Middle frontal gyrus (tissue), 1 donor: ENCODE data around the gene EDN1.
"Not testable (repeated sequence)": the region's sequence is repeated elsewhere in the genome, so short reads cannot be mapped to it uniquely, and the experiment has no call there.

Experiments
- DNase-seq: peaks from one replicate; pipeline ENCODE4 v3.0.0-alpha.2; 2015; ENCODE audit warnings: low spot score; ENCODE audit errors: extremely low spot score

EDN1 gene

GRCh38 chr6:12324099-12324498 is 33.9 kb downstream of the EDN1 start:
- DNase-seq = no peak

- DNase-seq = no peak
These were observed 34.6 kb downstream of the EDN1 start for GRCh38 chr6:12324748-12325147.

GRCh38 chr6:12325872-12326271 is 35.7 kb downstream of the EDN1 start:
- DNase-seq = no peak

- DNase-seq = no peak
These were observed 37.2 kb downstream of the EDN1 start for GRCh38 chr6:12327391-12327790.

DNA sequence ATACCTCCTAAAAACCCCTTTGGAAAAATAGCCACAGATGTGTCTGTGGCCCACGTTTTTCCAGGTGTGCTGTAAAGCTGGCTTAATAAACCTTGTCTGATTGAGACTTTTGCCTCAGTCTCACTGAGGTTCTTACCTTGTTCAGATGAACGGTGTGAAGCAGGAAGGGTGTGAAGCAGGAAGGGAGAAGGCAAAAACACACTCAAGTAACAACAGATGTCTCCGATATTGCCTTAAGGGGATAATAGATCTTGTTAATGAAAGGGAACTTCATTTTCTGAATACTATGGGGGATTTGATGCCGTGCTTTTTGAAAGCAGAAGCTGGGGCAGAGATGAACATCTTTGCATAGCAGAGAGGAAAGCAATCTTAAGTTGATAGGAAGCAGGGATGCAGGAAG is 37.8 kb downstream of the EDN1 start:
- no peak for DNase-seq

DNA sequence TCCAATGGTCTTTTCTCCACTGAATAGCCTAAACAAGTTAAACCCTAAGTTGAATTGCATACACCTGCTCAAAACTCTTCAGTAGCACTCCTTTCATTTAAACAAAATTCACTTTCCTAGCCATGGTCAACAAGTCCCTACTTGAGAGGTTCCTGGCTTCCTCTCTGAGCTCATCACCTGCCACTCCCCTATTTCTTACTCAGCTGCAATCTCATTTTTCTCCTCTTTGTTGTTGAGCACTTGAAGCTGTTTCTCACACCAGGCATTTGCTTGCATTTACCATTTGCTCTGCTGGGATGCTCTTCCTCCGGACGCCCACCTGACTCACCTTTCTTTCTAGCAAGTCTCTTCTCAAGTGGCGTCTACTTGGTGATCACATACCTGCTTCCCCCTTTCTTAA is 38.5 kb downstream of the EDN1 start:
- no peak for DNase-seq

GRCh38 chr6:12331474-12331873 is 41.3 kb downstream of the EDN1 start:
- no peak for DNase-seq

GRCh38 chr6:12331951-12332749 is 42.0 kb downstream of the EDN1 start:
- DNase-seq = no peak

DNA sequence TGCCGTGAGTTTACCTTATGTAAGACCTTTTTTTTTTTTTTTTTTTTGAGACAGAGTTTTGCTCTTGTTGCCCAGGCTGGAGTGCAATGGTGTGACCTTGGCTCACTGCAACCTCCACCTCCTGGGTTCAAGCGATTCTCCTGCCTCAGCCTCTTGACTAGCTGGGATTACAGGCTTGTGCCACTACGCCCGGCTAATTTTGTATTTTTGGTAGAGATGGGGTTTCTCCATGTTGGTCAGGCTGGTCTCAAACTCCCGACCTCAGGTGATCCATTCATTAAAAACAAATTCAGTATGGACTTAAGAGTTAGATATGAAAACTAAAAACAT is 42.6 kb downstream of the EDN1 start:
- DNase-seq = not testable (repeated sequence)

DNA sequence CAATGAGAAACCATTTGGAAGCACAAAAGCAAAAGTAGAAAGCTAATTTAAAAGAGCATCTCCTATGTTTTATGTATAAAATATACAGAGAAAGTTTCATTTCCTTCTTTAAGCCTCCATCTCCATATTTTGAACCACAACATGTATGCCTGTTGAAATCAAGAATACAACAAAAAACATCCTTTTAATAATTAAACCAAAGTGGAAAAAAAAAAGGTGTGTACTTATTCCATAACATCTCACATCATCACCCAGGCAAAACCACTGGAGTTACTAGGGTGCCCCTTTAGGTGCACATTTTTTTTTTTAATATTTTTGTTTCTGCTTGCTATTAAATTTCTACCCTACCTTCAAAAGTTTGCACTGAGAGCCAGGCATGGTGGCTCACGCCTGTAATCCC is 43.0 kb downstream of the EDN1 start:
- DNase-seq = no peak

GRCh38 chr6:12334526-12335130 is 44.5 kb downstream of the EDN1 start:
- DNase-seq = no peak

DNA sequence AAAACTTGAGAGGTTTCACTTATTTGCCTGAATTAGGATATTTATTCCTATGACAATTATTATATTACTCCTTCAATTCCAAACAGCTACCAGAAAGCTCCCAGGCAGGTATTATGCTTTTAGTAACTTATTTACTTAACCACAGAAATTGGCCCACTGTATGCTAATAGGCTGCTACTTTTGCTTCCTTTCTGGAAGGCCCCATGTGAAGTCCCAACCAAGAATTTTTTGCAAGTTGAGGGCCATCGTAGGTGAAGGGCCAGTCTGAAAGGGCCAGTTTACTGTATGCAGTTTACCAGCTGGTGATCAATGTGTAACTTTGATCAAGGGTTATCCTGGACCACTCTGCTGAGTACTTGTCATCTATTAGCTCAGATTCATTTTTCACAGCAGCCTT is 45.0 kb downstream of the EDN1 start:
- no peak for DNase-seq

GRCh38 chr6:12335717-12336116 is 45.6 kb downstream of the EDN1 start:
- no peak for DNase-seq

- no peak for DNase-seq
These were observed 46.2 kb downstream of the EDN1 start for GRCh38 chr6:12336121-12336971.

DNA sequence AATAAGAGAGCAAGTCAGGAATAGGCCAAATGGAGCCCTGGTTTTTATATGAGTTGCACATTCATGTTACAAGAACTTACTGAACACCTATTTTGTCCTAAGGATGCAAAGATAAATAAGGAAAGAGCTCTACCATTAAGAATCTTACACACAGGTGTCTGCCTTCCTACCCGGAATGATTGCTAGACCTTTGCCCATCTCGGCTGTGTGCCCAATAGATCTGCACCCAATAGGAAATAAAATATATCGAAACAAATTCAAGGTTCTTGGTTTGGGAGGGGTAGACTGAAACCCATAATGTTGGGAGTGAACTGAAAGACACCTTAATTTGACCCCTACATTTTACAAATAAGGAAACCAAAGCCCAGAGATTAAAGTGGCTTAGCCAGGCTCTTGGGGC is 48.9 kb downstream of the EDN1 start:
- DNase-seq = no peak

DNA sequence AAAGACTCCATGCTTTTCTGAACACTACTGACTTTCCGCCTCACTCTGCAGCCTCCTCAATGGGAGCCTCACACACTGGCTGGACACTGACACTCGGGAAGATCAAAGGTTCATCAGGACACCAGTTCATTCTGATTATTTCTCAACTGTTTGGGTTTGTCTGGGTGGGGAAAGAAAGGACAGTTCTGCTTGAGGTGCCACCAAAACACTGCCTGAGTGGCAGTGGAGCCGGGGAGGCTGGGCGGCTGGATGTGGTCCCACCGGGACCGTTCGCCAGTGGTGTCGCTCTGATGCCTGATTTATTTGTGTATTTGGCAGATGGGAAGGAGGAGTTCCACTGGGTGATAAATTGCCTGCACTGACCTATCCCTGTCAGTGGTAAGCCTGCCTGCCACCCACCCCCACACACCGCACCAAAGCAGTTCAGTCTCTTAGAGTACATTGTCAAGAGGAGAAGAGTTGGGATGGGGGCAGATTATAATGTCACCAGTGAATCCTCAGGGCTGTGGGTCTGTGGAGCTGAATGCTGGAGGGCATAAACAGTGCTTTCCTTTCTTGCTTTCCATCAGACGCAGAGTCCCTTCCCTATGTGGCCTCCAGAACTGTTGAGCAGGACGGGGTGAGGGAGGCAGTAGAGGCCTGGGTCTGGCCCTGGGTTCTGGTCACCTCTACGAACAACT is 49.8 kb downstream of the EDN1 start:
- DNase-seq = no peak

GRCh38 chr6:12340488-12340818 is 50.3 kb downstream of the EDN1 start:
- DNase-seq = no peak

DNA sequence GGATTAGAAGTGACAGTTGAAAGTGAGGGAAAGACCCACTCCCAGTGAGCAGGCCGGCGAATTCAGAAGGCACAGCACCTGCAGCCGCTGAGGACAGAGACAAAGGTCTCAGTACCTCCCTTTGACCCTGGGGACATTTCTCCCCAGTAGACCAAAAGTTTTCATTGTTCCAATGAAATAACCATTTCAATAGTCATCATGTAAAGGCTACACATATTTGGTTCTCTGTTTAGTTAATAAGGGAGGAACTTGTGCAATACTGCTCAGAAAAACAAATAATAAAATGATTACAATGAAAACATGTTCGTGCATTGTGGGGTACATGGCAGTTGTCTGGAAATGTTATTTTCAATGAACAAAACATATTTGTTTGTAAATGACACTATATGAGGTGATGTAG is 52.5 kb downstream of the EDN1 start:
- DNase-seq = no peak

DNA sequence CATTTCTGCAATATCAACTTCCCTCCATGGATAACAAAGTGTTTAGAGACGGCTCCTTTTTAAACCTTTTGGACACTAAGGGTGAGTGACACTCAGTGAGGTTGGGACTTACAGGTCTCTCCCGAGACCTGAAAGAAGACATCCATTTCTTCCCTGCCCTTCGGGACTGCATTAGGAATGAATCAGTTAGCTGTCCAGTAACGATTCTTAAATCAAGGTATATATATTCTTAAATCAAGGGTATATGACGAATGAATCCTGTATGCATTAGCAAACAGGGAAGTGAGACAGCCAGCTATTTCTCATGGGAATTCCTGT is 52.9 kb downstream of the EDN1 start:
- DNase-seq = no peak

GRCh38 chr6:12343440-12344162 is 53.4 kb downstream of the EDN1 start:
- no peak for DNase-seq

DNA sequence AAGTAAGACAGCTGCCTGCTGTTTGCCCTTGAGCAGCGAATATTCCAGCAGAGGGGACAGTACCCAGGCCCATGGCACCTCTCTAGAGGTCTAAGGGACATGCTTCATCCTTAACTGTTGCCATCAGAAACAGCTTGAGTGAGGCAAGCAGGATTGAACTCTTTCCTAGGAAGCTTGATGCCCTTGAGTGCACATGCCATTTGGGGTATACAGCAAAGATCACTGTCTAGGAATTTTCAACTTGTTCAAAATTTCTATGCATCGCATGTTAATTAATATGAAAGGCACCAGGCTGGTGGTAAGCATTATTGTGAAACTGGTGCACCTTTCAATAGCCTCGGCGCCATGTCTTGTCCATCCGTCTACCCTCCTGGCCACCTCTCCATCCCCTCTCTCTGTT is 54.1 kb downstream of the EDN1 start:
- no peak for DNase-seq
